Activated CD8-positive, alpha-beta memory T cell treated with anti-CD3 and anti-CD28 coated beads for 4 hours (primary cell): ENCODE results near the gene COBL.

Experiments
- DNase-seq, 2 donors: peaks; one replicate each; pipeline ENCODE4 v3.0.0-alpha.2; 2020; ENCODE audit warnings: low read depth in 2 of 2

The COBL gene

DNA sequence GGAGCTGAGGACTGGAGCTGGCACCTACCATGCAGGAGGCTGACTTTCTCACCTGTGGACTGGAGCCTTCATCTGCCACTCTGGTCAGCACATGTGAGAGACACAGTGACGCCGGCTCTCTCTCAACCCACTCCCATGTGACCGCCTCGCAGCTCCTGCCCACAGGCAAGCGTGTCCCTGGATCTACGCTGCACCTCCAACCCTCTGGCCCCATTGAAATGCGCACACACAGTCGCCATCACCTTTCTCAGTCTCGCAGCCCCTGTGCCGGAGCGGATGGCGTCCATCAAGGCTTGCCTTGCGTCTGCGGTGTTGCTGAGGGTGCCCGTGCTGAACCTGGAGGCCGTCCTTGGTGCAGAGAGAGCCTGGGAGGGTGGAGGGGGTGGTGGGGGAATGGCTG, 291.7 kb downstream of the COBL start:
- no peak for DNase-seq

DNA sequence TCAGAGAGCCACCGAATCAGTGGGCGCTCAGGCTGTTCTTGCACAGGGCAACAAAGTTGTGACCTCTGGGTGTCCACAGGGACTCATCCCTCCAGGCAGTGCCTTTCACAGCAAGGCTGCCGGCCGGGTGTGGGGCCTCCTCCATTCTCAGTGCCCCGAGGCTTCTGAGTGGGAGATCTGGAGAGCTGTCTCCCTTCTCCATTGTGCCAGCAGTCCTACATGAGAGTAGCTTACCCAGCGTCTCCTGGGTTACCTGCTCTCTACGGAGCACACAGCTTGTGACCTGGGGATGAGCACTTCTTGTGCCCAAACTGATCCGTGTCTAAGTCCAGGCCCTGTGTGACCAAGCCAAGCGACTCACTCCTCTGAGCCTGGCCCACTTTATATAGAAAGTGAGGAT, 293.1 kb downstream of the COBL start:
- no peak for DNase-seq

DNA sequence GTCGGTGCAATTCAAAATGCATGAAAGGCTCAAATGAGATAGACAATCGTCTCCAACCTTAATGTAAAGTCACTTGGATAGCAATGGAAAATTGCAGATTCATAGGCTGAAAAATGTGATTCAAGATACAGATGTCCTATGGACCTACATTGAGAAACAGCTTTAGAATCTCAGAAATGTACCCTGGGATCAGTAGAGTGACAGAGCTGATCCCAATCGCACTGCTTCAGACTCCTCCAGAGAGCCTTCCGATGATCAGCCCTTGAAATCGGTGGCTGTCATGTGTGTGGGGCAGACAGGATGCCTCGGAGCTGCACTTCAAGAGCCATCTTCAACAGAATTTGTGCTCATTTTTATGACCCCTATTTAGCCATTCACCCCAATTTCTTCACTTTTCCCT, 293.8 kb downstream of the COBL start:
- no peak for DNase-seq

DNA sequence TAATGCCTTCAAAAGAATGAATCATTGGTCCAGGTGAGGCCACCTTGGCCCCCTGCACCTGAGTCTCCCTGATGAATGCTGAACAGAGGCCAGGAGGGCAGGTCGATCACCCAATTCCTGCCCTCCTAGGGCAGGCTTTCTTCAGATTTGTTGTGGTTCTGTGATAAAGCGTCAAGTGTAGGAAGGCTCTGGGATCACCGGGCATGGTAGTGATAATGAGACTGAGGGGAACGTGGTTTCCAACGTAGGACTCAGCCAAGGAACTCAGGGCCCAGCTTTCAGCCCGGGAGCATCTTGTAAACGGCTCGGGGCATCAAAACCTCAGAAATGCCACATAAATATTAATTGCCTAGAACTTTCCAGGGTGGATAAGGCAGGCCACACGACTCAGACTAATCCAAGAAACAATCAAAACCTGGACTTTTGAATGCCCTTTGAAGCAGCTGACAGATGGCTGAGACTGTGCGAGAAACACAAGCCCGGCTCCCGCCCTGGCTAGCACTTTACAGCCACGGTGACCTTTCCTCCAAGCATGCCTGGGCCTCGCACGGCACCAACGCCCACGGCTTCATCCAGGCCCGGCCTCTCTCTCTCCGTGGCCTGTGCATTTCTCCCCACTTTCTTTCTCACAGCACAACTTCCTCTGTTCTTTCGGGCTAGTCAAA, 294.6 kb downstream of the COBL start:
- no peak for DNase-seq

DNA sequence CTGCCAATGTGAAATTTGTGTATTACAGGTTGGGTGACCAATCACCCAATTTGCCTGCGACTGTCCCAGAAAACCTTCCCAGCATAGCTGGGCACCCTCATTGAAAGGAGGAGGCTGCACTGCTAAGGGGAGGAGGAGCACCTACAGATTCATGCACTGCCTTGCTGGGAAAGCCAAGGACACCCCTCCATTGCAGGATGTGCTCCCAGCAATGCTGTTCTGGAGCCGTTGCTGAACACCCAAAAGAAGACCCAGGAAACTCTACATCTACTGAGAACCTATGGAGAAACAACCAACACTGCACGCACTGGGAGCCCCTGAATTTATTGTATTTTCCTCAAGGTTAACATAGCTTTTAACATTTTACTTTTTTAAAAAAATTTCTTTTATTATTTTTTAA, 295.7 kb downstream of the COBL start:
- no peak for DNase-seq

DNA sequence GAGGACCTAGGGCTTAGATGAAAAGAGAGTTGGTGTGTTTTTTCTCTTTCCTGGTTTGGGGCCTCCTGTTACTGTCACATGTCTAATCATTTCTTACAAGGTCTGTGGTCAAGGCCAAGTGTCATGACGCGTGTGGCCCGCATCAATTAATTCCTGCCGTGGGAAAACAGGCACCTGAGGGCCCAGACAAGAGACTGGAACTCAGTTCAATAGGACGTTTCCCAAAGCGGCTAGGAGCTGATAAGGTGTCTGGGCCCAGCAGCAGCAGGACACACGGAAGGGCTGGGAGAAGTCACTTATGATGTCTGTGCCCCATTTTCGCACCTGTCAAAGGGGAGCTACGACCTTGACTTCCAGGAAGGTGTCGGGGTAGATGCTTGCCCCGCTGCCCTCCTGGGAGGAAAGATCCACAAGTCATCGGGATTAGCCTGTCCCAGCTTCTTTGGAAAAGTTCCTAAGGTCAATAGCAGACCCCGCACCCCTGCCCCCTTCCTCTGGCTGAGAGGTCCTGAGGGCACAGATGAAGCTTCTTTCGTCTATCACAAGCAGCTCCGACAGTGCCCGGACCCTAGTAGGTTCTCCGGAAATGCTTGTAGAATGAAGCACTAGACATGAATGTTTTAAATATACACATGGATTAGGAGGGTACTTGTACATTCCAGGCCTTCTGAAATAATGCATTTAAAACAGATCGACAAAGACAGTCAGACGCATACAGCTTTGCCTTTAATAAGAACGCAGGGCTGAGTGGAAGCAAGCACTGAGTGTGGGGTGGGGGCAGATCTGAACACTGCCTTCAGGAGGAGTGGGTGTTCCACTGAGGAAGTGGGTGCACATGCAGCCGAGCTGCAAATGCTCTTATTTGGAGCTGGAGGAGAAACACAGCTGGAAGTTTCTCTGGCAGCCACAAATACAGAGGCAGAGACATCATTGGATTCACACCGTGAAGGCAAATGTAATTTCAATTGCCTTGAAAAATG, 296.4 kb downstream of the COBL start:
- no peak for DNase-seq

DNA sequence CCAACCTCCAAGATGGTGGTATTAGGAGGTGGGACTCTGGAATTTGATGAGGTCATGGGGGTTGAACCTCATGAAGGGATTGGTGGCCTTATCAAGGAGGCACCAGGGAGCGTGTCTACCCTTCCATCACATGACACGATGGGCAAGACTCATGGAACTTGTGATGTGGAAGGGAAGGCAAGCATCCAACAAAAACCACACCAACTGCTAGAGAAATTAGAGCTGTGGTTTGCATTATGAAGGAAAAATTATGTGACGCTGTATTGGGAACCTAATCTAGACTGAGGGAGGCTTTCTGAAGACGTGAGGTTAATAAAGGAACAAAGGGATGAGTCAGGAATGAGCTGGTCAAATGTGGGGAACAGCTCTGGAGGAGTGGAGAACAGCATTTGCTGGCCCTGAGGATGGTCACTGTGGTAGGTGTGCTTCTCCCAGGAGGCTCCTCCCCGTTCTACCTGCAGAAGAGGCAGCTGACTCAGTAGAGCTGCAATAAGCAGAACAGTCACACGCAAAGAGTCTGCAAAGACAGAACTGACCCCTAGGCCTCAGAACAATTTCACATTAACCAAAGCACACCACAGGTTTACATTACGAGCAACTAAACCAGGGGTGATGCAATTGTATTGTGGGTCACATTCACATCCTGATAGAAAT, 297.3 kb downstream of the COBL start:
- no peak for DNase-seq

DNA sequence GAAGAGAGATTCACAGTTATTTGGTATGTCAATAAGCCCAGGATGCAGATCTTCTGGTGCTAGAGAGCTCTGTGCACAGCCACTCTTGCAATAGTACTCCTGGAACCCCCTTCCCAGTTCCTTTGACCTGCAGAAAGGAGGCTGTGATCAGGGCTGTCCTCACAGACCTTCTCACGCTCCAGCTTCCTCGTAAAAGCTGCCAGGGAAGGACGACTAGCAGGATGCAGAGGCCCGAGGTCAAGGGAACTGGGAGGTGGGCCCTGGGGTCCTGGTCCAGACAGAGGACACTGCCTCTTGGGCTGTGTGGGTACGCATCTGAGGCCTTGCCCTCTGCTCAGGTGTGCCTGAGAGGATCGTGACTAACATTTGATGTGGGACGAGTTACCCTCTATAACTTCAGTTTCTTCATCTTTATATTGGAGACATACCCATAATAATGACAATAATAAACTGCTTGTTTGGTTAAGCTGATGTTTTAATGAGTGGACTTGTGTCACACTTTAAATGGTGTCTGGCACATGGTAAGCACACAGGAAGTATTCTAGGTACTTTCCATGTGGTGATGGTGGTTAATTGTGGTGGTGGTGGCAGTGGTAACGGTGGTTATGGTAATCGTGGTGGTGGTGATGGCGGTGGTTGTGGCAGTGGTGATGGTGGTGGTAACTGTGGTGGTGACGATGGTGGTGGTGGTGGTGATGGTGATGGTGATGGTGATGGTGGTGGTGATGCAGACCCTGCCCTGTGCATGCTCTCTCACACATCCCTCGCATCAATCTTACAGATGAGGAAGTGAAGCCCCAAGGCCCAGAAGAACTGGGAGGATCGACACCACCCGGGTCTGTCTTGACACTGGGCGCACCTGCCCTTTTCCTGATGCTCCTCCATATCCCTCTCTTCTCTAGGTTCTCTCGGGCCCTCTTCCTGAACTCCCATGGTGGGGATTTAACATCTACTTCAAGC, 298.8 kb downstream of the COBL start:
- DNase-seq, result no peak

DNA sequence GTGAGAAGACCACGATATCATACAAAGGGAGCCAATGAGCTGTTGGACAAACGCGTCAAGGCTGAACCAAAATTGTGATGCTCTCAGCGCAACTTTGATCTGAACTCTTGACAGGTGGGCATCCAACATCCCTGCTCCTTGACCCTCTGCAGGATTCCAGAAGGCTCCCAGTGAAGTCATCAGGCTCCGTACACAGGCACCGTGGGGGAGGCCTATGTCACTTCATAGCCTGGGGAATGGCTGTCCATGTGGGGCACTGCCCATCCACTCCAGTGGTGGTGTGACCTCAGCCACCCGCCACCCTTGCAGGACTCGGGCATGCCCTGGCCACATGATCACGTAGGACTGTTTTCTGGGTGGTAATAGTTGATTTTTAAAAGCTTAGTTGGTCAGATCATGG, 300.1 kb downstream of the COBL start:
- no peak for DNase-seq

DNA sequence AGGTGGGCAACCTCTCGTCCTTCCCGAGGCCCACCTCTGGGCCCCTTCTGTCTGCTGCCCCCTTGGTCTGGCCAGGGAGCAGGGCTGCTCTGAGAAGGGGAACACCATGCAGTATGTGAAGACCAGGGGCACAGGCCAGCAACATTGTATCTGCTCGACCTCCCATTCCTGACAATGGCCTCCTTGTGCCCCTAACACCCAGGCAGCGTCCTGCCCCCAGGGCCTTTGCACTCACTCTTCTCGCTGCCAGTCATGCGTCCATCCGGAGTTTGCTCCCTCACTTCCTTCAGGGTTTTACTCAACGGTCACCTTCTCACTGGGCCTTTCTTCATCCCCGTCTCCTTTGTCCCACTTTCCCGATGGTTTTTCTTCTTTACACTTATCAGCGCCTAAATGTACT, 301.0 kb downstream of the COBL start:
- DNase-seq, result no peak

DNA sequence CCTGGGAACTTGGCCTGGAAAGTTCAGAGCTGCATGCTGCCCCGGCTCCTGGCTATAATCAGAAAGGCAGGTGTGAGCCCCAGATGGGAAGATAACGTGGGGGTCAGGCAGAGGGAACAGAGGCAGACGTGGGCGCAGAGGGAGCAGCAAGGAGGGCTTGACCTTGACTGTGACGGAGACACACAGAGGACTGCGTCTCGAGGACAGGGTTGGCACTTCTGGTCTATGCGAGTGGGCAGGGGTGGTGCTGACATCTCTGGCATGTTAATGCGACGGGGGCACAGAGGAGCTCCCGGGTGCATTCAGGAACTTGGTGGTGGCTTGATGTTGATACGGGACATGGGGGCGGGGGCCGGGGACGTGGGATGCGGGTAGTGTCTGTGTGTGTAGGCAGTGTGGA, 301.8 kb downstream of the COBL start:
- DNase-seq, result no peak

DNA sequence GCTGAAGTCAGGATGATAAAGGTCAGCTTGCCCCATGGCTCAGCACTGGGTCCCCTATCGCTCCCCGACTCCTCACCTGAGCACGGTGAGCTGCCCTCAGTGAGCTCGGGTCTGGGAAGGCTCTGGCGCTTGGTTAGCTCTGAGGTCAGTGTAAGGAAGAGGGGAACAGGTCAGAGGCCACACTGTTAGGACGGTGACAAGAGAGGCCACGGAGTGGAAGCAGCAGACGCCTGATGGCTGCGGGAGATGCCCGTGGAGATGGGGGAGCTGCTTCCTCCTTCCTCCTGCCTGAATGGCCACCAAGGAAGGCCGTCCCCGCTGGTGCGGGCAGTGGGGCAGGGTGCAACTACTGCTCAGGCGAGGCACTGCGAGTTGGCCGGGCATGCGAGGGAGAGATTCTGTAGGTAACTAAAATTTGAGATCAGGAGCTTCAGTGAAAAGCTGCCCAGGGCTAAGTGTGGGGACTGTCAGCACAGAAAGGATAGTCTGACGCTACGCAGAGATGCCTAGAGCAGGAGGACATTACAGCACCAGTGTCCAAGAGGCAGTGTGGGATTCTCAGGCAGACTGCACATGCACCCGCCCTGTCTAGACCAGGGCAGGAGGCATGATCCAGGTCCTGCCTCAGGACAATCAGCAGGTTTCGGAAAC, 302.6 kb downstream of the COBL start:
- DNase-seq, result no peak

DNA sequence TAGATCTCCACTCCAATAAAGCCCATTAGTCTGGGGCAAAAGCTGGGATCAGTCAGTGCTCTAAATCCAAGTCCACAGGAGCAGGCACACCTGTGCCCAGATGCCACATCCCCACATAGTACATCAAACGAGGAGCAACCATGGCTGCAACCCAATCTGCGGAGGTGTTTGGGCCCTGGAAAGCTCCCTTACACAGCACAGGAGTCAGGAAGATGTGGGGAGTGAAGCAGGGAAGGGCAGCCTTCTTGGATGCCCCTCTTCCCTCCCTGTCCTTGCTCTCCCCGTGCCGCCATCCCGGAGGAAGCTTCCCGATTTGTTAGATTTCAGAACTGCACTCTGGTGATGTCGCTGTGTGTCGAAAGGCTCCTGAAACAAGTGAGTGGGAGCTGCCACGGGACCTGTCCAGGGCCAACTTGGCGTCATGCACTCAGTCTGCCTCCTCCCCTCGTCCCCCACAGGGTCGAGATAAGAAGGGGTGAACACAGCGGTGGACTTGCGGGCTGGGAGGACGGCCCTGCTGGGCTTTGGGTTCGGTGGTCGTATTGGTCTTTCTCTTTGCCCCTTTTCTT, 303.3 kb downstream of the COBL start:
- DNase-seq, result no peak

DNA sequence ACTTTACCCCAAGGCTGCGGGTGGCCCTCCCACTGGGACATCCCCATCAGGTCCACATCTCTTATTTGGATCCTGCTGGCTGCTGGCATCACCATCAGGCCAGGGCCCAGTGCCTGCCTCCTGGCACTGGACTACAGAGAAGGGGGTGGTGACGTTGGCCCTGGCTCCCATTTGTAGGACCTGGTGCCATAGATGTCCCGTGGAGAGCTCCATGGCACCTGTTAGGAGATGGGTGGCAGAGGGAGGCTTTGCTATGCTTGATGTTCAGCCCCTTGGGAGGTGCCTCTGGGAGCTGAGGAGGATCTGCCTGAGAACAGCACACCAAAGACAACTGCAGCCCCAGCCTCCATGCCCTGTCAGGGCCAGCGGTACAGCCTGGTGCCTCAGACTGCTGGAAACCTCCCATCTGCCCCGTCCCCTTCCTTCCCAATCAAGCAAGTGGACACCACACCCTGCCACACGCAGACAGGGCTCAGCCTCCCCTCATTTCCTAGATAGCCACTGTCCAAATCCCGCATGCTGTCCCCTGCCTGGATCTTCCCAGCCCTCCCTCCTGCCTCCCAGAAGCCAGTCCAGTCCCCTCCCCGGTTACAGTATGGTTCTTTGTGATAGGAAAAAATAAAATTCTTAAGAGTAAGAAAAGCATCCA, 303.9 kb downstream of the COBL start:
- no peak for DNase-seq

DNA sequence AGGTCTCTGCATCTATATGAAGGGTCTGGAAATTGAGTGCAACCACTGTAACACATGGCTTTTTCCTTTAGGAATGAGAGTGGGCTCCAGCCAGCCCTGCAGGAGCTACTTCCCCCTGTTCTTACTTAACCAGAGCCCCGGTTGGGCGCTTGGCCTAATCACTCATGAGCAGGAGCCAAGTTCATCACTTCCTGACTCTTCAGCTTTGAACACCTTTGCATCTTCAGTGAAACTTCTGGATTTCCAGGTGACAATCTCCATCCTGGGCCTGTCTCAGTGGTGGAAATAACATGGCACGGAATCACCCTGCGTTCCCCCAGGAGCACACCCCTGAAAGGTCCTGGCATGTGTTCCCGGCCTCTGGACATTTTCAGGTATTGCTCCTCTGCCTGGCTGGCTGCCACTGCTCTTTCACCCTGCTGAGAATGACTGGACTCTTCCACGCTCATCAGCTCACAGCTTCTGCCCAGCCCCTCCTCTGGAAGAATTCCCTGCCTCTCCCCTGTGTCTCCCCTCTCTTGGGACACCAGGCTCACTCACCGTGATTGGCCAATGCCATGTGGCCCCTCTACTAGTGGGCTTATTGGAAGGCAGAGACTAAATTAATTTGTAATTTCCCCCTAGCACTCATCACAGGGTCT, 304.8 kb downstream of the COBL start:
- no peak for DNase-seq

DNA sequence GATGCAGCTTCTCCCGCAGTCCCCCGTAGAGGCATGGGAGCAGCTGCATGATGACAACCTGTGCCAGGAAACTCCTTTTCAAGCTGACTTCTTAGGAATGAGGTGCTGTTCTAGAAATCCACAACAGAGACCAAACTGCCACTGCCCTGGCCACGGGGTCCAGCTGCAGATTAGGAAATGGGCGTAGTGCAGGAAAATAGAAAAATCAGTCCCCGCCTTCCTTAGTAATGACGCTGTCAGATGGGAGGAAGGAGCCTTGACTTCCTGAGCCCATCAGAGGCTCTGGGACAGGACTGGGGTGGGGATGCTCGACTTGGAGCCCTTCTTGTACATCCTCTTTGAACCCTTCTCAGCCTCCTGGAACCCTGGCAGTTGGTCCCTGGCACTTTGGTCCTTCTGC, 306.1 kb downstream of the COBL start:
- no peak for DNase-seq

DNA sequence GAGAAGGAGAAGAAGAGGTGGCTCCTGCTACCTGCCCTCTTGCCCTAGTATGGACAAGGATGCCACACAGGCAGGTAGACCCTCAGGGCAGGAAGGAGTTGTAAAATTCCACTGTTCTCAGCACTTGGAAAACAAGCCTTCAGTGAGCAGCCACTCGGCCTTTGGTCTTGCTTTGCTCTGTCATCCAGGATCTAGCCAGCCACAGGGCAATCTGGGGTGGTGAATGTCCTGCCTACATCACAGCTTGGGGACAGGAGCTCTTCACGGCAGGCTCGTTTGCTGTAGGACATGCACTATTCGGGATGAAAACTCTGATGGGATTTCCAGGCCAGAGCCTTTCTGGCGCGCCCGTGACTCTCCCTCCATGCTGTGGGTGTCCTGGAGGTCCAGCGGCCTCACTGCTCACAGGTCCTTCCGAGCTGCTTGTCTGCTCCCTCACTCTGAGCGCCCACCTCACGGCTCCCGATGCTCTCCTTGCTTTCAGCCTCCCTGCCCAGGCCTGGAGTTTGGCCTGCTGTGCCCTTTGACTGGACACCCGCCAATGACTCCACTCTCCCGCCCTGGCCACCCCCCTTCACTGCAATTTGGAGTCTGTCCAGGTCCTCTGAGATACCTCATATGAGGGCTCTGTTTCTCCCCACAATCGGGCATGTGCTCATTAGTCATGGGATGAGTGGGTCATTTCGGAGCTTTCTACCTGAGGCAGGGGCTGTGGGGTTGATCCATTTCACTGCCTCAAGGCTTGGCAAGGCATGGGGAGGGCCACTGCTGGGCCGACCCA, 306.7 kb downstream of the COBL start:
- no peak for DNase-seq

DNA sequence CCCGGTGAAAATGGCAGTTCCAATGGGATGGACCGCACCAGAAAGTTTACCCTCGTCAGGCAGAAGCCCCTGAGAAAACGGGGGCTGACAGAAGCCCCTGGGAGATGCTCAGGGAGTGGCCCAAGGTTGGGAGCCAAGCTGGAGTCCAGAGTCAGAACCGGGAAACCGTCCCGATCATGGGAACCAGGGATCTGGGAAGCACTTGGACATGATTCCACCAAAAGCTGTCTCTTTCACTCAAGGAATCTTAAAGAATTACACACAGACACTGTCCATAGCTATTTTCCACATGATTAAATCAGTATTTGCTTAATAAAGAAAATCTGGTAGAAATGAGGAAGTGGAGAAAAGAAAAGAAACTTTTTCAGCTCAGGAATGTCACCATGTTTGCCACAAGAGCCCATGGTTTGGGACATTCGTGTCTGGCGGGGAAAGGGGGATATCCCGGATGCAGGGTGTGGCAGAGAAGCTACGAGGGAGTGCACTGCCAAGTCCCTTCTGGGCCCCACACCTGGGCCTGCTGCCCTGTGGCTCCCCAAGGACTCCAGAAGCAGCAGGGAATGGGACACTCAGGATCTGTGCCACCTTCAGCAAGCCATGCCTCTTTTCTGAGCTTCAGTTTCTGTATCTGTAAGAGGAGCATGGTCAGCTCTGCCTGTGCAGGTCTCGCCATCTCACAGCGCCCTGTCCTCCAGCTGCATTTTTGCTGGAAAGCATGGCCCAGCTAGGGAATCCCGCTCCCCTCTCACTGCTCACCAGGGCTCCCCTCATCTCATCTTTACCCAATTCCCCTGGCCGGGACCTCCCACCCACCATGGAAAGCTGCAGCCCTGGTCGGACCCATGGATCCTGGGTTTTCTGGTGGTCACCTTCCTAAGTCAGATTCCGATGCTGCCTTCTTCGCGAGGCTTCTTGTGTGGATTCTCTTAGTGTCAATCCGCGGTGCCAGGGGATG, 308.8 kb downstream of the COBL start:
- no peak for DNase-seq
